PFSK-1 (cell line): Measurements from ENCODE around the gene EDDM13.

Experiments used
- FOXP2 ChIP-seq: optimal IDR thresholded peaks from 2 replicates; pipeline ENCODE3; 2011; ENCODE audit warnings: borderline replicate concordance, control low read depth, inconsistent platforms; ENCODE audit not compliant: insufficient read depth; ENCODE audit errors: extremely low read length, extremely low read depth
- POLR2AphosphoS5 ChIP-seq: IDR thresholded peaks from 2 replicates; pipeline ENCODE4 v1.6.1; 2012; ENCODE audit warnings: low read depth, mild to moderate bottlenecking, control low read depth, low read length, moderate library complexity
- SIN3A ChIP-seq: IDR thresholded peaks from 2 replicates; pipeline ENCODE4 v1.6.1; 2012; ENCODE audit warnings: mild to moderate bottlenecking, low read length, moderate library complexity, borderline replicate concordance; ENCODE audit not compliant: insufficient read depth
- TAF1 ChIP-seq: IDR thresholded peaks from 2 replicates; pipeline ENCODE4 v1.6.1; 2012; ENCODE audit warnings: low read length, control low read depth, borderline replicate concordance; ENCODE audit not compliant: insufficient read depth
- TF ChIP-seq, protein P1 (sequence below), 2 experiments: IDR thresholded peaks; 2 replicates each; pipeline versions ENCODE4 v1.6.1 to v1.8.0; 2011 to 2012; ENCODE audit warnings: low read depth in 2 of 2, low read length in 2 of 2, control low read depth in 1 of 2, inconsistent platforms in 1 of 2, mild to moderate bottlenecking in 1 of 2, moderate library complexity in 1 of 2; ENCODE audit not compliant: insufficient read depth in 1 of 2

EDDM13 gene

DNA sequence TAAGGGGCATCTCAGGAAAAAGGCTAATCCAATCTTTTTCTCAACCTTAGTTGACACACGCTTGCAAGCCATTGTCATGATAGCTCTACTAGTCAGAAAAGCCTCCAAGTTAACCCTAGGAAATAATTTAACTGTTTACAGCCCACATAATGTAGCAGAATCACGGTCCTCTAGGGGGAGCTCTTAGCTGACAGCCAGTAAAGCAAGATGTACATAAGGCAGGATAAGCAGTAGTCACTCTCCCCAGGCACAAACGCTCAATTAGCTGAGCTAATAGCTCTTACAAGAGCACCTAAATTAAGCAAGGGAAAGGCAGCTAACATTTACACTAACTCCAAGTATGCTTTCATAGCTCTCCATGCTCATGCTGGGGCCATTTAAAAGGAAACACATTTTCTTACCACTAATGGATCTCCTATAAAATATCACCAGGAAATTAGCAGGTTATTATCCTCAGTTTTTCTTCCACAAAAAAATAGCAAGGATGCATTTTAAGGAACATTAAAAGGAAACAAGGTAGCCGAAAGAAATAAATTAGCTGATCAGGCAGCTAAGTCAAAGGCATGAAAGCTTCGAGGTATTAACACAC, 75.8 kb downstream of the EDDM13 start:
- TF ChIP-seq, protein P1, sequence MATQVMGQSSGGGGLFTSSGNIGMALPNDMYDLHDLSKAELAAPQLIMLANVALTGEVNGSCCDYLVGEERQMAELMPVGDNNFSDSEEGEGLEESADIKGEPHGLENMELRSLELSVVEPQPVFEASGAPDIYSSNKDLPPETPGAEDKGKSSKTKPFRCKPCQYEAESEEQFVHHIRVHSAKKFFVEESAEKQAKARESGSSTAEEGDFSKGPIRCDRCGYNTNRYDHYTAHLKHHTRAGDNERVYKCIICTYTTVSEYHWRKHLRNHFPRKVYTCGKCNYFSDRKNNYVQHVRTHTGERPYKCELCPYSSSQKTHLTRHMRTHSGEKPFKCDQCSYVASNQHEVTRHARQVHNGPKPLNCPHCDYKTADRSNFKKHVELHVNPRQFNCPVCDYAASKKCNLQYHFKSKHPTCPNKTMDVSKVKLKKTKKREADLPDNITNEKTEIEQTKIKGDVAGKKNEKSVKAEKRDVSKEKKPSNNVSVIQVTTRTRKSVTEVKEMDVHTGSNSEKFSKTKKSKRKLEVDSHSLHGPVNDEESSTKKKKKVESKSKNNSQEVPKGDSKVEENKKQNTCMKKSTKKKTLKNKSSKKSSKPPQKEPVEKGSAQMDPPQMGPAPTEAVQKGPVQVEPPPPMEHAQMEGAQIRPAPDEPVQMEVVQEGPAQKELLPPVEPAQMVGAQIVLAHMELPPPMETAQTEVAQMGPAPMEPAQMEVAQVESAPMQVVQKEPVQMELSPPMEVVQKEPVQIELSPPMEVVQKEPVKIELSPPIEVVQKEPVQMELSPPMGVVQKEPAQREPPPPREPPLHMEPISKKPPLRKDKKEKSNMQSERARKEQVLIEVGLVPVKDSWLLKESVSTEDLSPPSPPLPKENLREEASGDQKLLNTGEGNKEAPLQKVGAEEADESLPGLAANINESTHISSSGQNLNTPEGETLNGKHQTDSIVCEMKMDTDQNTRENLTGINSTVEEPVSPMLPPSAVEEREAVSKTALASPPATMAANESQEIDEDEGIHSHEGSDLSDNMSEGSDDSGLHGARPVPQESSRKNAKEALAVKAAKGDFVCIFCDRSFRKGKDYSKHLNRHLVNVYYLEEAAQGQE (IDR thresholded peaks at IDR 0.05; ENCODE audit: insufficient read depth in 1 of 2, low read depth in 2 of 2, low read length in 2 of 2): no peak
- TF ChIP-seq SIN3A (no peak), TAF1 (no peak), FOXP2 (no peak), POLR2AphosphoS5 (no peak)

DNA sequence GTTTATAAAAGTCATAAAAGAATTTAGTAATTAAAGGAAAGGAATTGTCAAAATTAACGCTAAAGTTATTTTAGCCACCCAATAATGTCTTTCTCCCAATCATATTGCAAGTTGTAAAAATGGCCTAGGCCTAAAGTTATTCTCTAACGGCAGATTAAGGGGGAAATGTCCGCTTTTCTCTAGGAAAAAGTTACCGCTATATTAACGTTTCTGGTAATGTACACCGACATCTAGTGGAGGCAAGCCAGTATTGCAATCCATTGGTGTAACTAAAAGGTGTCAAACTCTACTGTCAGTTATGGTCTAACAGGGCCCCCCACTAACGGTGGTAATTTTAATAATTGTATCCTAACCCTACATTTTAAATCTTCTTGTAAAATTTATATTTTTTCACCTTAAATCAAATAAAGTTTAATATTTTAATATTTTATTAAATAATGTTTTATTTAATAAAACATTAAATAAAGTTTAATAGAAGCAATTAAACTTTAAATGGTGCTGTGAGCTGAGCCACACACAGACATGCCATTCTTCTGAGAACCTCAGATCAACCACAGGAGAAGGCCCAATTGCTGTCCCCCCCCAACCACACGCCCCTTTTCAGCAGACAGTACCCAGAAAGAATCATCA, 78.0 kb downstream of the EDDM13 start:
- TF ChIP-seq POLR2AphosphoS5: no peak
- TF ChIP-seq, protein P1 (IDR thresholded peaks at IDR 0.05; ENCODE audit: insufficient read depth in 1 of 2, low read depth in 2 of 2, low read length in 2 of 2): no peak

DNA sequence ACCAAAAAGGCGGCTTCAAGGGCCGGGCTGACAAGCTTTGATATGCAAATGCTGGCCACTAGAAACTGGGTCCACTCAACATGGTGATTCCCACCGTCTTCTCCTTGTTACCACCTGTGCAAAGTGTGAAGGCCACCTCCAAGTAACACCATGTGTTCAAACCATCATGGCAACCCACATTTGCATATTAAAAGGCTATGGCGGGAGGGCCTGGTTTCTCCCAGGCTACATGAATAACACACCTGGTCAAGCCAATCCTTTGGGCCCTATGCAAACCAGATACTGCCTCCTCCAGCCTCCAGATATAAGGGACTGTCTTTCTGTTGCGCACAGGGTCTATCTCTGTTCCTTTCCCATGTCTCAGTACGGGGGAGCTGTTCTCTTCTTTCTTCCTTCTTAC, 78.7 kb downstream of the EDDM13 start:
- TF ChIP-seq POLR2AphosphoS5: no peak

DNA sequence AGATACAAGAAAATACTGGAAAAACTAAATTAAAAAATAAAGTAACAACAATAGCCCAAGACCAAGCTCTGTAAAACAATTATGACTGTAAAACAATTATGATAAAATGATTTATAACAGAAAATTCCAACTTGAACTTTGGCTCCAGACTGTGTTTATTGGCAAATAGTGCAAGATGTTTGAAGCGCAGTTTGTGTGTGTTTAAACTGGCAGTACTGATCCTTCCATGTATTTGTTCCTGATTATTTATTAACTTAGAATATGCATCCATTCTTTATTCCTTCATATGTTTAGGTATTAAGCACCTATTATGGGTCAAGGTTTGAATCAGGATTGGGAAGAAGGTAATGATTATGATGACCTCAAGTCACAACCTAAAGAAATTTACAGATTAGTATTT, 83.0 kb downstream of the EDDM13 start:
- TF ChIP-seq POLR2AphosphoS5 (no peak), FOXP2 (no peak), TAF1 (no peak), SIN3A (no peak)
- TF ChIP-seq, protein P1 (IDR thresholded peaks at IDR 0.05; ENCODE audit: insufficient read depth in 1 of 2, low read depth in 2 of 2, low read length in 2 of 2): no peak

DNA sequence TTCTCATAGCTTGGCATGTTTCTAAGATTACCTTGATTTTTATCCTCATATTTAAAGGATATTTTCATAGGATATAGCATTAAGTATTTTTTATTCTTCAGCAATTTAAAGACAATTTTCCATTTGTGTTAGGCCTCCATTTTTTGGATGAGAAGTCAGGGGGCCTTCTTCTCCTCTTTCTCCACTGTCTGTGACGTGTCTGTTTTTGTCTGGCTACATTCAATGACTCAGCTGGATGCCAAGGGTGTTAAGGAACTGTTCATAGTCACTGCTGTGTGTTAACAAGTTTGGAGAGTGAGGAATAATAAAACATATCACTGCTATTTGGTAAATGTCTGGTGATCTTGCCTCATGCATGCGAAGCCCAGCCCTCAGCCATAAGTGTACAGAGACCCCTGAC, 84.4 kb downstream of the EDDM13 start:
- no peak for TF ChIP-seq TAF1
- no peak for TF ChIP-seq POLR2AphosphoS5
- TF ChIP-seq SIN3A: no peak
- TF ChIP-seq, protein P1 (IDR thresholded peaks at IDR 0.05; ENCODE audit: insufficient read depth in 1 of 2, low read depth in 2 of 2, low read length in 2 of 2): no peak
- no peak for TF ChIP-seq FOXP2
